Inflammatory macrophage treated with lipopolysaccharide for 1 hour (primary cell): Measurements from ENCODE around the gene PAF1.
"Not testable (repeated sequence)": the region's sequence is repeated elsewhere in the genome, so short reads cannot be mapped to it uniquely, and the experiment has no call there.

Source experiments
- DNase-seq, 2 donors: peaks; one replicate each; pipeline ENCODE4 v3.0.0-alpha.2; 2020 to 2022

The PAF1 gene

GRCh38 chr19:39381910-39382611, 8.8 kb downstream of the PAF1 start:
- DNase-seq = no peak

GRCh38 chr19:39380521-39381502, 10.1 kb downstream of the PAF1 start:
- no peak for DNase-seq

- DNase-seq = no peak
Measured at GRCh38 chr19:39379865-39380396, 11.0 kb downstream of the PAF1 start.

- not testable (repeated sequence) for DNase-seq
Measured at GRCh38 chr19:39379366-39379765, 11.5 kb downstream of the PAF1 start.

- DNase-seq = no peak
Measured at GRCh38 chr19:39377373-39378362, 13.2 kb downstream of the PAF1 start.

- DNase-seq = no peak
Measured at GRCh38 chr19:39375929-39376328, 15.0 kb downstream of the PAF1 start.

- DNase-seq = no peak
Measured at GRCh38 chr19:39372941-39373340, 18.0 kb downstream of the PAF1 start.

- no peak for DNase-seq
Measured at GRCh38 chr19:39372047-39372802, 18.7 kb downstream of the PAF1 start.

GRCh38 chr19:39370735-39371134, 20.2 kb downstream of the PAF1 start:
- no peak for DNase-seq

- no peak for DNase-seq
Measured at GRCh38 chr19:39369200-39369599, 21.7 kb downstream of the PAF1 start.

- DNase-seq = no peak
Measured at GRCh38 chr19:39365531-39365930, 25.4 kb downstream of the PAF1 start.

GRCh38 chr19:39363901-39364457, 26.9 kb downstream of the PAF1 start:
- no peak for DNase-seq

- DNase-seq = peak in 1 of 2 donors; percentile 40
Measured at GRCh38 chr19:39362682-39363657, 27.9 kb downstream of the PAF1 start.

- no peak for DNase-seq
Measured at GRCh38 chr19:39360599-39360998, 30.3 kb downstream of the PAF1 start.

GRCh38 chr19:39359026-39359425, 31.9 kb downstream of the PAF1 start:
- no peak for DNase-seq

- no peak for DNase-seq
Measured at GRCh38 chr19:39356647-39357046, 34.3 kb downstream of the PAF1 start.

GRCh38 chr19:39356073-39356472, 34.8 kb downstream of the PAF1 start:
- DNase-seq = no peak

- no peak for DNase-seq
Measured at GRCh38 chr19:39355253-39355652, 35.7 kb downstream of the PAF1 start.

- DNase-seq = no peak
Measured at GRCh38 chr19:39352381-39353255, 38.3 kb downstream of the PAF1 start.
